HG02588 (cell line): ENCODE data around the gene SMTNL2.
"Not testable (repeated sequence)": the region's sequence is repeated elsewhere in the genome, so short reads cannot be mapped to it uniquely, and the experiment has no call there.

Source experiments
- ATAC-seq: cut with Tn5 transposase; IDR thresholded peaks from one replicate; pipeline ENCODE4 v1.9.1; 2021; ENCODE audit warnings: mild to moderate bottlenecking, moderate library complexity; ENCODE audit not compliant: unreplicated experiment

Gene SMTNL2

GRCh38 chr17:4584917-4585637 is 748 bp downstream of the SMTNL2 start:
- ATAC-seq = no peak

GRCh38 chr17:4585638-4585994 is 1.3 kb downstream of the SMTNL2 start:
- no peak for ATAC-seq

- no peak for ATAC-seq
Measured at GRCh38 chr17:4586043-4586442, 1.7 kb downstream of the SMTNL2 start.

GRCh38 chr17:4587195-4587594 is 2.9 kb downstream of the SMTNL2 start:
- no peak for ATAC-seq

GRCh38 chr17:4587803-4588202 is 3.5 kb downstream of the SMTNL2 start:
- ATAC-seq = no peak

- ATAC-seq = no peak
Measured at GRCh38 chr17:4588391-4588790, 4.1 kb downstream of the SMTNL2 start.

GRCh38 chr17:4588898-4589625 is 4.7 kb downstream of the SMTNL2 start:
- no peak for ATAC-seq

GRCh38 chr17:4590042-4590441 is 5.7 kb downstream of the SMTNL2 start:
- not testable (repeated sequence) for ATAC-seq

- no peak for ATAC-seq
Measured at GRCh38 chr17:4590981-4591453, 6.7 kb downstream of the SMTNL2 start.

GRCh38 chr17:4591529-4591928 is 7.2 kb downstream of the SMTNL2 start:
- ATAC-seq = no peak

GRCh38 chr17:4592240-4593005 is 8.1 kb downstream of the SMTNL2 start:
- ATAC-seq = no peak

GRCh38 chr17:4593021-4593421 is 8.7 kb downstream of the SMTNL2 start:
- ATAC-seq = no peak

- no peak for ATAC-seq
Measured at GRCh38 chr17:4594406-4594805, 10.1 kb downstream of the SMTNL2 start.

GRCh38 chr17:4594931-4595684 is 10.8 kb downstream of the SMTNL2 start:
- no peak for ATAC-seq

GRCh38 chr17:4595685-4596342 is 11.5 kb downstream of the SMTNL2 start:
- ATAC-seq = not testable (repeated sequence)

GRCh38 chr17:4596636-4597380 is 12.5 kb downstream of the SMTNL2 start:
- no peak for ATAC-seq

GRCh38 chr17:4597975-4598374 is 13.6 kb downstream of the SMTNL2 start:
- no peak for ATAC-seq

- no peak for ATAC-seq
Measured at GRCh38 chr17:4598776-4599504, 14.6 kb downstream of the SMTNL2 start.
